ENCODE measurements around the gene ZFYVE27. TPM values are rescaled to one million over a fixed set of nuclear protein-coding genes. Genes with fewer than 3 reads are reported as not detected.

Gene ZFYVE27
- total and polyA plus RNA-seq, 2 donors (not counting 3 experiments of a cell fraction or from before 2014, with no cell fraction given) = 16.3 to 24.2 TPM

- intact Hi-C loops (cut with micrococcal nuclease) = no loop called here
- POLR2A ChIA-PET = no interaction called here
- no peak overlapping the region for H3K9ac ChIP-seq (replicated peaks; ENCODE audit: extremely low read depth, insufficient read depth, low read length)
Observed at GRCh38 chr10:97763947-97764346, 27.0 kb downstream of the ZFYVE27 start.

More at GRCh38 chr10:97763947-97764346, 27.0 kb downstream of the ZFYVE27 start:
- H3K4me2 ChIP-seq (ENCODE audit: insufficient read depth, low read length) = no peak overlapping the region
- H2AFZ ChIP-seq (ENCODE audit: low read depth, low read length) = no peak overlapping the region
- TF ChIP-seq MAX (IDR thresholded peaks at IDR 0.05; ENCODE audit: insufficient read depth, insufficient read length) = no peak
- no peak for TF ChIP-seq POLR2A (IDR thresholded peaks at IDR 0.05; ENCODE audit: low read depth, low read length)
- TF ChIP-seq CTCF (IDR thresholded peaks at IDR 0.05; ENCODE audit: extremely low read depth in 1 of 2, insufficient read depth in 1 of 2, low read depth in 1 of 2, low read length in 2 of 2) = no peak
- no peak for TF ChIP-seq JUN (IDR thresholded peaks at IDR 0.05; ENCODE audit: borderline replicate concordance, insufficient read depth, insufficient read length, low read depth)
- TF ChIP-seq EZH2 (IDR thresholded peaks at IDR 0.05; ENCODE audit: borderline replicate concordance, low read depth, low read length, severe bottlenecking) = no peak
- no peak for TF ChIP-seq MYC (IDR thresholded peaks at IDR 0.05; ENCODE audit: low read depth, low read length)
- TF ChIP-seq FOS (IDR thresholded peaks at IDR 0.05; ENCODE audit: borderline replicate concordance, insufficient read depth, low read length) = no peak
- DNase-seq (ENCODE audit: low read depth, low spot score) (no peak), FAIRE-seq (no peak)
- H3K27ac ChIP-seq (ENCODE audit: insufficient read depth, low read depth, low read length) = no peak overlapping the region
- no peaks in the 10 kb centered on the region for H3K79me2 ChIP-seq (ENCODE audit: control insufficient read depth, insufficient read depth, low read length)
- peaks cover 3 to 15% of the 10 kb centered on the region in 2 experiments for H3K36me3 ChIP-seq (ENCODE audit: control insufficient read depth in 2 of 2, extremely low read depth in 1 of 2, insufficient read depth in 2 of 2, low read length in 2 of 2)
- no peak overlapping the region for H3K4me3 ChIP-seq (replicated peaks in 1 of 3; ENCODE audit: insufficient read depth in 1 of 3, low read depth in 1 of 3, low read length in 3 of 3)
- H4K20me1 ChIP-seq (replicated peaks; ENCODE audit: control insufficient read depth, extremely low read depth, insufficient read depth, low read length) = no peaks in the 10 kb centered on the region
- CTCF ChIA-PET = interaction anchor here (0.7 to 6.8 kb wide), 2 partner anchors 277 to 764 kb away, joined by 3 to 49 read pairs; no protein-coding TSS in a partner anchor
- H3K9me1 ChIP-seq (replicated peaks; ENCODE audit: control insufficient read depth, extremely low read depth, insufficient read depth, low read length) = no peaks in the 10 kb centered on the region
- dilution Hi-C loops (cut with MboI; ENCODE audit: extremely low pct_ligation_motif_present, low sequenced_read_pairs) = no loop called here
- H3K27me3 ChIP-seq (ENCODE audit: control insufficient read depth in 2 of 2, insufficient read depth in 2 of 2, low read length in 2 of 2) = no peaks in the 10 kb centered on the region
- no TSS peak for BruUV-seq (replicated peaks)
- H3K4me1 ChIP-seq (ENCODE audit: control insufficient read depth, extremely low read depth, insufficient read depth, low read length) = no peaks in the 10 kb centered on the region
- H3K9me3 ChIP-seq (replicated peaks; ENCODE audit: control insufficient read depth, insufficient read depth, low read length) = no peaks in the 10 kb centered on the region
